ENCODE data around the gene SEMA3B. TPM values are rescaled to one million over a fixed set of nuclear protein-coding genes. Genes with fewer than 3 reads are reported as not detected.
"Not testable (repeated sequence)": the region's sequence is repeated elsewhere in the genome, so short reads cannot be mapped to it uniquely, and the experiment has no call there.

The SEMA3B gene
- total and polyA plus RNA-seq, 5 donors from 2014 or later, result 1.7 TPM; not detected in 4

GRCh38 chr3:50270422-50271224 is 1.7 kb downstream of the SEMA3B start:
- Histone ChIP-seq H3K36me3 (ENCODE audit: control insufficient read depth, insufficient read depth, low read length) (no peaks in the 10 kb centered on the region), H3K4me1 (ENCODE audit: control insufficient read depth, insufficient read depth, low read length, poor library complexity, severe bottlenecking) (peaks cover 21% of the 10 kb centered on the region), H3K27me3 (ENCODE audit: control insufficient read depth, insufficient read depth, low read length) (peaks cover 6% of the 10 kb centered on the region), H3K9me3 (ENCODE audit: control insufficient read depth in 2 of 2, low read length in 2 of 2) (no peaks in the 10 kb centered on the region), H3K27ac (ENCODE audit: insufficient read depth, low read length, poor library complexity, severe bottlenecking) (no peak overlapping the region), H3K4me3 (ENCODE audit: low read depth, low read length) (no peak overlapping the region)
- Mint-ChIP-seq H3K4me3 (no peak overlapping the region), H3K9me3 (peaks cover 0 to 2% (median 0%) of the 10 kb centered on the region in 7 donors), H3K4me1 (peaks cover 0 to 23% (median 15%) of the 10 kb centered on the region in 4 donors), H3K27me3 (peaks cover 41% of the 10 kb centered on the region), H3K27ac (no peak overlapping the region), H3K36me3 (no peaks in the 10 kb centered on the region)
- DNase-seq, result no peak
- no peak for ATAC-seq (ENCODE audit: low read depth in 2 of 2)

- no peak overlapping the region for H3K27ac Mint-ChIP-seq
- no peak for ATAC-seq (ENCODE audit: low read depth in 2 of 2)
- H3K9me3 ChIP-seq (ENCODE audit: control insufficient read depth in 2 of 2, low read length in 2 of 2), result no peaks in the 10 kb centered on the region
- no peak overlapping the region for H3K27ac ChIP-seq (ENCODE audit: insufficient read depth, low read length, poor library complexity, severe bottlenecking)
- peaks cover 43% of the 10 kb centered on the region for H3K27me3 Mint-ChIP-seq
- peaks cover 0 to 28% (median 15%) of the 10 kb centered on the region in 4 donors for H3K4me1 Mint-ChIP-seq
- DNase-seq, result no peak
- peaks cover 6% of the 10 kb centered on the region for H3K27me3 ChIP-seq (ENCODE audit: control insufficient read depth, insufficient read depth, low read length)
- no peaks in the 10 kb centered on the region for H3K36me3 ChIP-seq (ENCODE audit: control insufficient read depth, insufficient read depth, low read length)
- H3K4me3 ChIP-seq (ENCODE audit: low read depth, low read length), result no peak overlapping the region
- H3K4me3 Mint-ChIP-seq, result peak overlapping the region in 1 of 4 donors; percentile 7
- H3K4me1 ChIP-seq (ENCODE audit: control insufficient read depth, insufficient read depth, low read length, poor library complexity, severe bottlenecking), result peaks cover 29% of the 10 kb centered on the region
- H3K9me3 Mint-ChIP-seq, result peaks cover 0 to 2% (median 0%) of the 10 kb centered on the region in 7 donors
- no peaks in the 10 kb centered on the region for H3K36me3 Mint-ChIP-seq
Measured at GRCh38 chr3:50271314-50271936, 2.5 kb downstream of the SEMA3B start.

DNA sequence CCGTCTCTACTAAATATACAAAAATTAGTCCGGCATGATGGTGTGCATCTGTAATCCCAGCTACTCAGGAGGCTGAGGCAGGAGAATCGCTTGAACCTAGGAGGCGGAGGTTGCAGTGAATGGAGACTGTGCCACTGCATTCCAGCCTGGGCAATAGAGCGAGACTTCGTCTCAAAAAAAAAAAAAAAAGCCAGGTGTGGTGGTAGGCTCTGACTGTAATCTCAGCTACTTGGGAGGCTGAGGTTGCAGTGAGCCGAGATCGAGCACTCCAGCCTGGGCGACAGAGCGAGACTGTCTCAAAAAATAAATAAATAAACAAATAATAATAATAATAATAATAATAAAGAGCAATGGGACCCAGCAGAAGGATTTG is 3.6 kb downstream of the SEMA3B start:
- not testable (repeated sequence) for ATAC-seq (ENCODE audit: low read depth in 2 of 2)

DNA sequence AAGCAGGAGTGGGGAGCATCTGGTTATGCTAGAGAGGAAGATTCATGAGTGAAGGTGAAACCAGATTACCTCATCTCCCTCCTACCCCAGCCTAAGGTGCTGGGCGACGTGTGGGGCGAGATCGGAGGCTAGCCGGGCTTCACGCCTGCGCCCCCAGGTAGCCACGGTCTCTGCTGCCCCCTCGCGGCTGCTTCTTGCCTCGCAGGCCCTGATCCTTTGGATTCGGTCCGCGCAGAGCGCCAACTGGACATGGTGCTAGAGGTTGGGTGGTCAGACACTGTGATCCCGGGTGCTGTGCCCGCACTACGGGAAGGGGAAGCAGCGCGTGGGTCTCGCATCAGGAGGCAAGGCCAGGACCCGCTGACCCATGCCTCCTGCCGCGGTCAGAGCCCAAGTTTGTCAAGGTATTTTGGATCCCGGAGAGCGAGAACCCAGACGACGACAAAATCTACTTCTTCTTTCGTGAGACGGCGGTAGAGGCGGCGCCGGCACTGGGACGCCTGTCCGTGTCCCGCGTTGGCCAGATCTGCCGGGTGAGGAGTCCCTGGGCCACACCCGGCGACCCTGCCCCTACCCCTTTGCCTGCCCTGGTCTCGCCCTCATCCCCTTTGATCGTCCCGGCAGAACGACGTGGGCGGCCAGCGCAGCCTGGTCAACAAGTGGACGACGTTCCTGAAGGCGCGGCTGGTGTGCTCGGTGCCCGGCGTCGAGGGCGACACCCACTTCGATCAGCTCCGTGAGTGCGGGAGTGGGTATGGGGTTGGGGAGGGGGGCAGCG is 4.2 kb downstream of the SEMA3B start:
- H3K9me3 Mint-ChIP-seq, result peaks cover 0 to 2% (median 0%) of the 10 kb centered on the region in 7 donors
- no peaks in the 10 kb centered on the region for H3K36me3 Mint-ChIP-seq
- H3K27ac ChIP-seq (ENCODE audit: insufficient read depth, low read length, poor library complexity, severe bottlenecking), result no peak overlapping the region
- peaks cover 7% of the 10 kb centered on the region for H3K27me3 ChIP-seq (ENCODE audit: control insufficient read depth, insufficient read depth, low read length)
- H3K4me3 Mint-ChIP-seq, result peak overlapping the region; percentile 63 to 91 (median 82)
- H3K4me1 Mint-ChIP-seq, result peaks cover 0 to 28% (median 15%) of the 10 kb centered on the region in 4 donors
- H3K36me3 ChIP-seq (ENCODE audit: control insufficient read depth, insufficient read depth, low read length), result no peaks in the 10 kb centered on the region
- H3K4me1 ChIP-seq (ENCODE audit: control insufficient read depth, insufficient read depth, low read length, poor library complexity, severe bottlenecking), result peaks cover 29% of the 10 kb centered on the region
- H3K27ac Mint-ChIP-seq, result peak overlapping the region in 1 of 3 donors; percentile 87
- H3K9me3 ChIP-seq (ENCODE audit: control insufficient read depth in 2 of 2, low read length in 2 of 2), result no peaks in the 10 kb centered on the region
- ATAC-seq (ENCODE audit: low read depth in 2 of 2) (peak; percentile 84 to 87), DNase-seq (peak; percentile 74 to 82 (median 80))
- peaks cover 55% of the 10 kb centered on the region for H3K27me3 Mint-ChIP-seq
- H3K4me3 ChIP-seq (ENCODE audit: low read depth, low read length), result no peak overlapping the region

More for the DNA sequence above, 3.6 kb downstream of the SEMA3B start:
- H3K27me3 Mint-ChIP-seq, result peaks cover 49% of the 10 kb centered on the region
- not testable (repeated sequence) for H3K4me3 ChIP-seq (ENCODE audit: low read depth, low read length); H3K36me3 Mint-ChIP-seq; H3K36me3 ChIP-seq (ENCODE audit: control insufficient read depth, insufficient read depth, low read length); H3K27ac ChIP-seq (ENCODE audit: insufficient read depth, low read length, poor library complexity, severe bottlenecking); H3K9me3 Mint-ChIP-seq; DNase-seq; H3K27me3 ChIP-seq (ENCODE audit: control insufficient read depth, insufficient read depth, low read length); H3K27ac Mint-ChIP-seq; H3K9me3 ChIP-seq (ENCODE audit: control insufficient read depth in 2 of 2, low read length in 2 of 2)
- H3K4me1 ChIP-seq (ENCODE audit: control insufficient read depth, insufficient read depth, low read length, poor library complexity, severe bottlenecking), result peaks cover 29% of the 10 kb centered on the region
- H3K4me1 Mint-ChIP-seq, result peaks cover 0 to 28% (median 15%) of the 10 kb centered on the region in 4 donors
- H3K4me3 Mint-ChIP-seq, result peak overlapping the region in 3 of 4 donors; percentile 63 to 83 (median 81)

DNA sequence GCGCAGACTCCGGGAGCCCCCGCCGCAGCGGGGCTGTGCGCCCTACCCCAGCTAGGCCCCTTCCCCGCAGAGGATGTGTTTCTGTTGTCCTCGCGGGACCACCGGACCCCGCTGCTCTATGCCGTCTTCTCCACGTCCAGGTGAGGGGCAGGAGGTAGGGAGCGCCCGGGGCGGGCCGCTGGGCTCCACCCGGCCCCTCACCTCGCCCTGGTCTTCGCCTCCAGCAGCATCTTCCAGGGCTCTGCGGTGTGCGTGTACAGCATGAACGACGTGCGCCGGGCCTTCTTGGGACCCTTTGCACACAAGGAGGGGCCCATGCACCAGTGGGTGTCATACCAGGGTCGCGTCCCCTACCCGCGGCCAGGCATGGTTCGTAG is 4.7 kb downstream of the SEMA3B start:
- H3K9me3 ChIP-seq (ENCODE audit: control insufficient read depth in 2 of 2, low read length in 2 of 2), result no peaks in the 10 kb centered on the region
- Mint-ChIP-seq H3K9me3 (peaks cover 0 to 2% (median 0%) of the 10 kb centered on the region in 7 donors), H3K4me1 (peaks cover 0 to 28% (median 14%) of the 10 kb centered on the region in 4 donors), H3K27ac (no peak overlapping the region), H3K27me3 (peaks cover 55% of the 10 kb centered on the region), H3K4me3 (no peak overlapping the region), H3K36me3 (no peaks in the 10 kb centered on the region)
- no peak overlapping the region for H3K27ac ChIP-seq (ENCODE audit: insufficient read depth, low read length, poor library complexity, severe bottlenecking)
- ATAC-seq (ENCODE audit: low read depth in 2 of 2) (no peak), DNase-seq (no peak)
- H3K4me1 ChIP-seq (ENCODE audit: control insufficient read depth, insufficient read depth, low read length, poor library complexity, severe bottlenecking), result peaks cover 29% of the 10 kb centered on the region
- H3K36me3 ChIP-seq (ENCODE audit: control insufficient read depth, insufficient read depth, low read length), result no peaks in the 10 kb centered on the region
- H3K27me3 ChIP-seq (ENCODE audit: control insufficient read depth, insufficient read depth, low read length), result peaks cover 8% of the 10 kb centered on the region
- no peak overlapping the region for H3K4me3 ChIP-seq (ENCODE audit: low read depth, low read length)

GRCh38 chr3:50274371-50275104 is 5.6 kb downstream of the SEMA3B start:
- DNase-seq, result peak; percentile 56 to 84 (median 64)
- Mint-ChIP-seq H3K4me1 (peaks cover 0 to 28% (median 13%) of the 10 kb centered on the region in 4 donors), H3K4me3 (peak overlapping the region; percentile 52 to 73 (median 62)), H3K9me3 (peaks cover 0 to 2% (median 0%) of the 10 kb centered on the region in 7 donors), H3K27ac (peak overlapping the region in 2 of 3 donors; percentile 6 to 65), H3K36me3 (no peaks in the 10 kb centered on the region), H3K27me3 (peaks cover 55% of the 10 kb centered on the region)
- Histone ChIP-seq H3K27me3 (ENCODE audit: control insufficient read depth, insufficient read depth, low read length) (peaks cover 8% of the 10 kb centered on the region), H3K9me3 (ENCODE audit: control insufficient read depth in 2 of 2, low read length in 2 of 2) (no peaks in the 10 kb centered on the region), H3K36me3 (ENCODE audit: control insufficient read depth, insufficient read depth, low read length) (no peaks in the 10 kb centered on the region), H3K4me3 (ENCODE audit: low read depth, low read length) (no peak overlapping the region), H3K27ac (ENCODE audit: insufficient read depth, low read length, poor library complexity, severe bottlenecking) (no peak overlapping the region), H3K4me1 (ENCODE audit: control insufficient read depth, insufficient read depth, low read length, poor library complexity, severe bottlenecking) (peaks cover 29% of the 10 kb centered on the region)
- ATAC-seq (ENCODE audit: low read depth in 2 of 2), result peak in 1 of 2 donors; percentile 35

Measured in CD4-positive, CD25-positive, alpha-beta regulatory T cell (primary cell).